Endothelial cell of coronary artery (primary cell): Measurements from ENCODE around the gene ACTR10. TPM values are rescaled to one million over a fixed set of nuclear protein-coding genes. Genes with fewer than 3 reads are reported as not detected.

Source experiments
- total RNA-seq: library from RNA; depleted of rRNA; stranded (reverse); fragments of >200 nt; gene quantifications from 2 replicates; pipeline ENCODE4 v1.2.3, GENCODE V29; 2014

Gene ACTR10
- 38.9 and 39.5 TPM in 2 replicates for total RNA-seq

GRCh38 chr14:58199726-58200479 lies at the start of gene ACTR10:
ACTR10 (plus strand) TSS chr14:58200149; CDS start chr14:58200218, 69 bp downstream.

GRCh38 chr14:58152014-58152857 lies 47.7 kb upstream of the ACTR10 start, which contains the start of gene ARMH4:
ARMH4 (minus strand) TSS chr14:58152213; CDS start chr14:58139358, 12,855 bp downstream.

GRCh38 chr14:58244556-58245387 lies 44.8 kb downstream of the ACTR10 start, which contains the start of gene PSMA3:
PSMA3 (plus strand) TSS chr14:58244843; CDS start chr14:58244921, 78 bp downstream.

Other genes starting within 250 kb of the ACTR10 start
- gene ARMH4, start 47.9 kb upstream of the ACTR10 start, total RNA-seq: 1.0 and 3.7 TPM in 2 replicates
- 95.5 and 129 TPM in 2 replicates for gene PSMA3, start 44.7 kb downstream of the ACTR10 start, total RNA-seq
- 10.9 and 15.2 TPM in 2 replicates for gene ARID4A, start 98.4 kb downstream of the ACTR10 start, total RNA-seq
- not detected in 2 replicates for gene TOMM20L, start 195.8 kb downstream of the ACTR10 start, total RNA-seq
- 13.0 and 15.3 TPM in 2 replicates for gene TIMM9, start 227.4 kb downstream of the ACTR10 start, total RNA-seq
- 14.2 and 20.6 TPM in 2 replicates for gene KIAA0586, start 227.6 kb downstream of the ACTR10 start, total RNA-seq